HG02884 (cell line): Measurements from ENCODE around the gene COL16A1.

Source experiments
- ATAC-seq: cut with Tn5 transposase; IDR thresholded peaks from one replicate; pipeline ENCODE4 v1.9.1; 2021; ENCODE audit warnings: mild to moderate bottlenecking, moderate library complexity; ENCODE audit not compliant: unreplicated experiment

COL16A1 gene

GRCh38 chr1:31689379-31689778 is 14.4 kb downstream of the COL16A1 start:
- no peak for ATAC-seq

- ATAC-seq = no peak
These were observed 15.4 kb downstream of the COL16A1 start for GRCh38 chr1:31688233-31688918.

DNA sequence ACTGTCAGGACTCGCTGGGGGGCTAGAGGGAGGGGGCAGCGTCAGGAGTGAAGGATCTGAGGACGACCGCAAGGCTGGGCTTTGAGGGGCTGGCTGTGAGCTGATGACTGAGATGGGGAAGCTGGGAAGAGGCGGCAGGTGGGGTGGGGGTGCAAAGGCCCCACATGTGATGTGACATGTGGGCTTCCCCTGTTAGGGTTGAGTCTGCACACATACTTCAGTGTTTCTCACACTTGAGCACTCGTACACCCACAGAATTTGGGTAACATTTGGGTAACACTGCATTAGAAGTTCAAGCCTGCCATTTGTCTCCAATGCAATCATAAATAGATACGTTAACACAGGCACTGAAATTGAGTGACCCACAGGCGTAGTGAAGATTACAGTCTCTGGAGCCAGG is 16.2 kb downstream of the COL16A1 start:
- no peak for ATAC-seq

DNA sequence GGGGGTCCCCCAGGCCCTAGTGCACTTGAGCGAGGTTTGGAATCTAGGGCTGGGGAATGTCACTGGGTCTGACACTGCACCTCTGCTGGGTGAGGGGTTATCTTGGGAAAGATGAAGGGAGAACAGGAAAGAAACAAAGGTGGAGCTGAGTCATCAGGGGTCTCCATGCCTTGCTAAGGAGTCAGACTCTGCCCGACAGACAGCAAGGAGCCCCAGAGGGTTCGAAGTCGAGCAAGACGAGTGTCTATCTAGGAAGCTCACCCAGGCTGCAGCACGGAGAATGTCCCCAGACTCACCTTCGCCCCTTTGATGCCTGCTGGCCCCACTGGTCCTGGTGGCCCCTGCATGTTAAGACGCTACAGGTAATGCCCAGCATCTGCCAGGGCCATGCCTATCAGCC is 18.0 kb downstream of the COL16A1 start:
- no peak for ATAC-seq

DNA sequence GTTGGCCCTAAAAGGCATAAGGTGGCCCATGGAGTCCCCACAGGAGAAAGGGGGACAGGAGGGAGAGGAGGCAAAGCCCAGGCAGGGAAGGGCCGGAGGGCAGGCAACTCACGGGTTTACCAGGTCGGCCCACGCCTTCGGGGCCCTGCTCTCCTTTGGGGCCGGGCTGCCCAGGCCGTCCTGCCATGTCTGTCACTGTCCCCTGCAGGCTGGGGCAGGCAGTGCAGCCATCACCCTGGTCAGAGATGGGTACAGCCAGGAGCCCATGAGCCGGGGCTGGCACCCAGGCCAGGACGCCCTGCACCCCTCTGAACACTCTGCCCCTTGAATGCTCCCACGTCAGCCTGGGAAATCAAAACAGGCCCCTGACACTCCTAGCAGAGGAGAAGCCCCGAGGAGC is 19.8 kb downstream of the COL16A1 start:
- no peak for ATAC-seq

- ATAC-seq = no peak
These were observed 22.4 kb downstream of the COL16A1 start for GRCh38 chr1:31681415-31681814.

DNA sequence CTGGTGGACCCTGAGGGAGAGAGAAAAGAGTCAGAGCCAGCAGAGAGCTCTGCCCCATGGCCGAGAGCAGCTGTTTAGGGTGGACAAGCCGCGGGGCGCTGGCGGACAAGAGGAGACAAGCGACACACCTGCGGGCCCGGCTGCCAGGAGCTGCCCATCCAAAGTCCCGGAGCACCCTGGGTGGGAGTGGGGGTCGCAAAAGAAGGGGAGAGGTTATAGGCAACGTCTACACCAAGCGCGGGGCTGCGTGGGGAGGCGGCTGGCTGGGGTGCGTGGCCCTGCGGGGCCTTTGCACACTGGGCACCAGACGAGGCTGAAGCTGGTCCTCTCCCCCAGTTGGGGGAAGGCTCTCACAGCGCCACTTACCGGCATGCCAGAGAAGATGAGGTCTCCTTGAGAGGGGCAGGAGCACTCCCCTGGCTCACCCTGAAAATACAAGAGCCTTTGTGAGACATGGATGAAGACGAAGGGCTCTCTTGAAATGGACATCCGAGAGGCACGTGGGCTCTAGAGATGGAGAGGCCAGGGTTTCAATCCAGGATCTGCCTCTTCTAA is 24.1 kb downstream of the COL16A1 start:
- no peak for ATAC-seq

- ATAC-seq = no peak
These were observed 24.7 kb downstream of the COL16A1 start for GRCh38 chr1:31679091-31679490.

- ATAC-seq = no peak
These were observed 25.1 kb downstream of the COL16A1 start for GRCh38 chr1:31678681-31679080.

GRCh38 chr1:31677949-31678348 is 25.9 kb downstream of the COL16A1 start:
- ATAC-seq = no peak

DNA sequence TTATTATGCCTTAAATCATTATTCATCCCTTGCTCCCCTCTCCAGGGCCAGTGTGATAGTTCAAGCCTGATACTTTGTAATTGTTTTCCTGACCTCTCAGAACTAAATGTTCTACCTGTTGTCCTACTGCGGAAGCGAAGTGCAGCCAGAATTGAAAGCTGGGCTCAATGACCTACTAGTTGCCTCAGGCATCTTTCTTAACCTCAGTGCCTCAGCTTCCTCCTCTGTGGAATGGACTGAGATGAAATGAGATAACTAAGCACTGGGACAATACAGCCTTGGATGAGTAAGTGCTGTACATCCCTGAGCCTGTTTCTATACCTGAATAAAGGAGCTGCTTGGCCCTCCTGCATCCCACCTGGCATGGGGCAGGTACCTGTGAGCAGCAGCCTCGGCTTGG is 26.4 kb downstream of the COL16A1 start:
- ATAC-seq = no peak

- ATAC-seq = no peak
These were observed 28.1 kb downstream of the COL16A1 start for GRCh38 chr1:31675756-31676155.

DNA sequence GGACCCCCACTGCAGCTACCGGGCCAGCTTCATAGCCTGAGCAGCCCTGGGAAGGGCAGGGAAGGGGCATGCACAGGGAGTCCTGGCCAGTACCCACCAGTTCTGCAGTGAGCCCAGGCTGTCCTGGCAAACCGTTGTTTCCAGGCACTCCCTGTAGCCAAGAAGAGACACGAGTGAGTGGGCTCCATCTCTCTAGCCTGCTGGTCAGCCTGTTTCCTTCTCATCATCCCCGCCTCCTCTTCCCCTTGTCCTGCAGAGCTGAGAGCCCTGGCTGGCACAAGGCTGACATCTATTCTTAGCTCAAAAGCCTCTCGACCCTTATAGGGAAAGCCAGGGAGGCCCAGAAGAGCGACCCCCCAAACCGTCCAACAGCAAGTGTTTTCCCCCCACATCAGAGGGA is 28.7 kb downstream of the COL16A1 start:
- ATAC-seq = no peak

- ATAC-seq = no peak
These were observed 29.2 kb downstream of the COL16A1 start for GRCh38 chr1:31674626-31675025.

DNA sequence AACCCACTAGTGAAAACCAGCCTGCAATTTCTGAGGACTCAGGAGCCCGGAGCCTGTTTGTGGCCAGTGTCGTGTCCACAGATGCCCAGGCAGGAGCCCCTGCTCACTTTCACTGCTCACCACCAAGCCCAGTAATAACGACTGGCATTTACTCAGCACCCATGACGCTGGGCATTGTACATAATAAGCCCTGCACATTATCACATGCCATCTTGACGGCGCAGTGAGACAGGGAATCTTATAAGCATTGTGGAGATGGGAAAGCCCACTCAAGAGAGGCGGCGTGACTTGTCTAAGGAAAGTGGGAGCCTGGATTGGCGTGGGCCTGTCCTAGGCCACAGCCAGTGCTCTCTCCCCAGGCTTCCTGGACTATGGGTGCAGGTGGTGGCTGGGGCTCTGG is 30.4 kb downstream of the COL16A1 start:
- no peak for ATAC-seq

DNA sequence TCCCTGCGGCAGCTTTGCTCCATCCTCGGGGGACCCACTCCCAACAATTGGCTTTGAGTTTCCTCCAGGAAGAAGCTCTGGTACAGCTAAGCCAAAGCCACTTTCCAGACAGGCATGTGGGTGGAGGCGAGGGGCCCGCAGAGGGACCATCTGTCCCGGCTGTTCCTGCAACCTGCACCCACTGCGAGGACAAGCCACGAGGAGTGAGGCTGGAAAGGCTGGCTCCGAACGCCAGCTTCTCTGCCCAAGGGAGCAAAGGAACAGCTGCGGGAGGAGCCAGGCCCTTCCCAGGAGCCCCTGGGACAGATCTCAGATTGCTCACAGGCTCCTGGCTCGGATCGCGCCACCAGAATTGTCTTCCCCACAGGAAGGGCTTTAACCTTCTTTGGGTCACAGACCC is 30.8 kb downstream of the COL16A1 start:
- ATAC-seq = no peak

GRCh38 chr1:31671561-31672201 is 32.1 kb downstream of the COL16A1 start:
- ATAC-seq = no peak

DNA sequence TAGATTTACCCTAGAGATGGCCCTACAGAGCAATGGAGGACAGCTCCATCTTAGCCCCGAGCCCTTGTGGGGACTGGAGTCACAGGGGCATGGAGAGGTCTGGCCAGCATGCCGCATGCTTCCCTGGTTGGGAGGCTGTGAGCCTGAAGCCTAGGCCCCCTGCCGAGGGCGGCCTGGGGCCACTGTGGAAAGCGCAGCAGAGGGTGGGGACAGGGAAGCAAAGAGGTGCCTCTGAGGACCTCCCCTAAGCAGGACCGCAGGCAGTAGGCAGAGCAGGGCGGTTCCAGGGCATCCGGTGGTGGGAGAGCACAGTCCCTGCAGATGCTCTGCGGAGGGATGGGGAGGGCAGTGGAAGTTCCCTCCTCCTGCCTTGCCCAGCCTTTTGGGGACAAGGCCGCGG is 32.7 kb downstream of the COL16A1 start:
- ATAC-seq = no peak

DNA sequence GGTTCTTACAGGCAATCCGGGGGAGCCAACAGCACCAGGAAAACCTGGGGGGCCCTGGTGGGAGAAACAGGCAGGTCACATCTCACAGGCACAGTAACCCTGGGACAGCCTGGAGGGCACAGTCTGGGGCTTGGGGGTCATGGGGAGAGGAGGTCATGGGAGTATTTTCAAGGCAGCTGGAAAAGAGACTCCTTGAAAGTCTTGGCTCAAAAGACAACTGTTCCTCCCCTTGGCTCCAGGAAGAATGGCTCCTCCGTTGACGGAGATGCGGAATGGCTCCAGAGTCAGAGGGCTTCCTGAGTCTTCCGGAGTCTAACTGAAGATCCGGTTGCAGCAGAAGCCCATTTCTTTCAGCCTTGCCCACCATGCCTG is 33.2 kb downstream of the COL16A1 start:
- no peak for ATAC-seq

GRCh38 chr1:31669786-31670592 is 33.8 kb downstream of the COL16A1 start:
- no peak for ATAC-seq

GRCh38 chr1:31669433-31669785 is 34.4 kb downstream of the COL16A1 start:
- no peak for ATAC-seq
